Measurements from ENCODE around the gene GSTM1.
"Not testable (repeated sequence)": the region's sequence is repeated elsewhere in the genome, so short reads cannot be mapped to it uniquely, and the experiment has no call there.

DNA sequence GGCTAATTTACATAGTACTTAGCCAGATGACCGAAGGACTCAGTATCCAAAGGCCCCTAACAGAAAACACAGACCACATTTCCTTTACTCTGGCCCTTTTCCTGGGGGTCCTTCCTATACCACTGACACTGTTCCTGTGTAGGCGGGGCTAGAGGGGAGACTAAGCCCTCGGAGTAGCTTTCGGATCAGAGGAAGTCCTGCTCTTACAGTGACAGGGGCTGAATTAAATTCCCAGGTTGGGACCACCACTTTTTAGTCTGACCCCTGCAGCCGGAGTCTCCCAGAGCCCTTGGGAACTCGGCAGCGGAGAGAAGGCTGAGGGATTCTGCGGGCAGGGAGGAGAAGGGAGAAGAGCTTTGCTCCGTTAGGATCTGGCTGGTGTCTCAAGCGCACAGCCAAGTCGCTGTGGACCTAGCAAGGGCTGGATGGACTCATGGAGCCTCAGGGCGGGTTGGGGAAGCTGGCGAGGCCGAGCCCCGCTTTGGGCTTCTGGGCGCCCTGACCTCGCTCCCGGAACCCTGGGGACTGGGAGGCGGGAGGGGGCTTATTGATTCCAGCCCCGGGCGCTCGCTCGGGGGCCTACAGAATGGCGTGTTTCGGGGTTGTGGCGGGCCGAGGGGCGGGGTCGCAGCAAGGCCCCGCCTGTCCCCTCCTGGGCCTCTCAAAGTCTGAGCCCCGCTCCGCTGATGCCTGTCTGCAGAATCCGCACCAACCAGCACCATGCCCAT lies 24.1 kb downstream of the GSTM1 start, which contains the start of gene GSTM5:
- not testable (repeated sequence) for TF ChIP-seq GATA2, GATA3 (IDR thresholded peaks at IDR 0.05; ENCODE audit: low read depth, low read length)

Measured in SH-SY5Y (cell line).